NCI-H146 treated with DMSO at 0.1 percent for 48 hours (cell line): ENCODE data around the gene TNS4.

ENCODE experiments used
- DNase-seq: peaks from one replicate; lab custom pipeline; 2025; ENCODE audit not compliant: unreplicated experiment; lab: John Stamatoyannopoulos, UW

The TNS4 gene

DNA sequence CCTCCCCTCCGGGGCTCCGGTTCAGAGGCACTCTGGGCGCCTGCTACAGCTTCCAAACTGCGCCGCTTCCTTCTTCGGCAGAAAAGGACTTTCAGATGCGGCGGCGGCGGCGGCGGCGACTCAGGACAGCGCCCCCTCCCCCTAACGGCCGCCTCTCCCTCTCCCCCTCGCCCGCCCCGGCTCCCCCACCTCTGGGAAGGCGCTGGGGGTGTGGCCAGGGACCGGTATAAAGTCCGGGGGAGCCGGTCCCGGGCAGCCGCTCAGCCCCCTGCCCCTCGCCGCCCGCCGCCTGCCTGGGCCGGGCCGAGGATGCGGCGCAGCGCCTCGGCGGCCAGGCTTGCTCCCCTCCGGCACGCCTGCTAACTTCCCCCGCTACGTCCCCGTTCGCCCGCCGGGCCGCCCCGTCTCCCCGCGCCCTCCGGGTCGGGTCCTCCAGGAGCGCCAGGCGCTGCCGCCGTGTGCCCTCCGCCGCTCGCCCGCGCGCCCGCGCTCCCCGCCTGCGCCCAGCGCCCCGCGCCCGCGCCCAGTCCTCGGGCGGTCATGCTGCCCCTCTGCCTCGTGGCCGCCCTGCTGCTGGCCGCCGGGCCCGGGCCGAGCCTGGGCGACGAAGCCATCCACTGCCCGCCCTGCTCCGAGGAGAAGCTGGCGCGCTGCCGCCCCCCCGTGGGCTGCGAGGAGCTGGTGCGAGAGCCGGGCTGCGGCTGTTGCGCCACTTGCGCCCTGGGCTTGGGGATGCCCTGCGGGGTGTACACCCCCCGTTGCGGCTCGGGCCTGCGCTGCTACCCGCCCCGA lies 58.0 kb downstream of the TNS4 start, which contains the start of gene IGFBP4:
Gene IGFBP4 (plus strand): TSS at position 255 of the 792 bp plus-strand sequence. CDS start 286 bp downstream, at position 541.
- peak; percentile 35 for DNase-seq

DNA sequence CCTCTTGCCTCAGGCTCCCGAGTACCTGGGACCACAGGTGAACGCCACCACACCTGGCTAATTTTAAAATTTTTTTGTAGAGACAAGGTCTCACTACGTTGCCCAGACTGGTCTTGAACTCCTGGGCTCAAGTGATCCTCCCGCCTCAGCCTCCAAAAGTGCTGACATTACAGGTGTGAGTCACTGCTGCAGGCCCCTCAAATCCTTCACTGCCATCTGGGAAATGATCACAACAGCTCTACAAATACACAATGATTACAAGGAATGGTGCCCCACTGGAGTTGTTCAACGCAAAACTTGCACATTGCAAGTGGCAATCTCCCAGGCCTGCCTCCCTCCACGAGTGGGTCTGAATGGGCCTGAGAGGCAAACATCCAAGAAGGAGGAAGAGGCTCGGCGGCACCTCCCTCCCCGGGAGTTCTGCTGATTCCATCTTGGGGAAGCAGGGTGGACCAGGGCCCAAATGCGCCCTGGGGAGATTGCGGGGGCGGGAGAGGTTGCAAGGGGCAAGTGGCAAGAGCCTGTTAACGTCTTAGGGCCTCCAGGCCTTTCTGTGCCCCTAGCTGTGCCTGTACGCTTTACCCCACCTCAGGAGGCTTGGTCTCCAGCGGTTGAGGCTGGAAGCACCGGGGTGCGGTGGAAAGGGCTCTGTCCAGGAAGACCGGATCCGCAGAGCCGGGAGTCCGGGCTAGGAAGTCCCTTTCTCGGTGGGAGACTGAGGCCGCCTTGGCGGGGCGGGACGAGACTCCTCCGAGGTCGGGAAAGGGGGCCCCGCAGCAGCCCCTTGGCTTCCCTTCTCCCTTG lies 58.8 kb downstream of the TNS4 start:
- no peak for DNase-seq

DNA sequence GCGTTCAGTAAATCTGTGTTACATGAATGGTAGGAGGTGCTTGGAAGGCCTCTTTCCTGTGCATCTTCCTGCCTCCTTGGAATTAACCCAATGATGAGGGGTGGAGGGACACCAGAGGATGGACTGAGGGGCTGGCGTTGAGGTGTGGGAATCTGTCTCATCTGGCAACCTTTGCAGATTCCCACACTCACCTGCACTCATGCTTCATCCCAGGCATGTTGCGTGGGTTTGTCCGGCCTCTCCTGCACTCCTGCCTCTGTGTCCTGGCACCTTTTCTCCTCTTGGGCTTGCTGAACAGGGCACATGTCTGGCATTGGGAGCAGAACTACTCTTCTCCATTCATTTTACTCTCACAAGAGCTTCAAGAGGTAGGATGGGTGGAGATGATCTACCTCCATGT lies 61.3 kb downstream of the TNS4 start:
- no peak for DNase-seq

- no peak for DNase-seq
Measured at GRCh38 chr17:40437095-40437732, 64.2 kb downstream of the TNS4 start.

DNA sequence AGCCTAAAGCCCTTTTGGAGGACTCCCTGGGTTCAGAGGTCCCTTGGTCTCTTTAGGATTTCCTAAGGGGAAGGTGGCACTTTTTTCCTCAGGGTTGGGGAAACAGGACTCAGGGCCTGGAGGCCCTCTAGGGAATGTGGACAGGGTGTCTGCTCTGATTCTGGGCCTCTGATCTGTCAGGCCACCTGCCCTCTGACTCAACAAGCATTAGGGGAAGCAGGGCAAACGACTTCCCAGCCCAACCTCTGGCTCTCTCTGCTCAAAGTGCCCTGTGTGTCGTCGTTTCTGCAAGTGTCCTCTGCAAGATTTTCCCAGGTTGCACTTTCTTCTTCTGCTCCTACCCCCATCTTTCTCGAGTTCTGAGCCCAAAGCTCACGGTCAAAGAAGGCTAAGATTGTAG lies 64.8 kb downstream of the TNS4 start:
- no peak for DNase-seq

GRCh38 chr17:40433551-40434415 lies 67.6 kb downstream of the TNS4 start:
- DNase-seq: no peak

DNA sequence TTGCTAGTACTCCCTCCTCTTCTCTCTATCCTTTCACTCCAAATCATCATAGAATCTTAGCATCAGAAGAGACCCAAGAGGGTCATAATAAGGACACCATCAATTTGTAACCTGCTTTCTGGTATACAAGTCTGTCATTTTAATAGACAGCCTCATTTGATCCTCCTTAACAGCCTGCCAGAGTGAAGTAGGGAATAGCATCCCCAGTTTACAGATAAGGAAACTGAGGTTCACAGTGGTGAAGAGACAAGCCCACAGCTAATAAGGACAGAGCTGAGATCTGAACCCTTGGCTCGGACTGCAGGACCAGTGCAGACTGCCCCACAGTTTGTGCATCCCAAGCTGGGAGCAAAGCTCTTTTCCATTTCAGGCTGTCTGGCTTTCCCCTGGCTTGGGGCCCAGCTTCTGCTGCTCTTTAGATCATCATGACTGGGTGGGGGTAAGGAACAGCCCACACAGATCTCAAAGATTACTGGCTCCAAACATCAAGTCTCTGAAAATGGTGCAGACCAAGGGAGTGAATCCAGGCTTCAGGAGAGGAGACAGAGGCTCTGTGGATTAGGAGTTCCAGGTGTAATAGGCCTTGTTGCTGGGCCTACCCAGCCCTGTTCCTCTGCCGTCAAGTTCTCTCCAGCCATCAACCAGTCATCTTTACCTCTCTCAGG lies 68.4 kb downstream of the TNS4 start:
- no peak for DNase-seq

DNA sequence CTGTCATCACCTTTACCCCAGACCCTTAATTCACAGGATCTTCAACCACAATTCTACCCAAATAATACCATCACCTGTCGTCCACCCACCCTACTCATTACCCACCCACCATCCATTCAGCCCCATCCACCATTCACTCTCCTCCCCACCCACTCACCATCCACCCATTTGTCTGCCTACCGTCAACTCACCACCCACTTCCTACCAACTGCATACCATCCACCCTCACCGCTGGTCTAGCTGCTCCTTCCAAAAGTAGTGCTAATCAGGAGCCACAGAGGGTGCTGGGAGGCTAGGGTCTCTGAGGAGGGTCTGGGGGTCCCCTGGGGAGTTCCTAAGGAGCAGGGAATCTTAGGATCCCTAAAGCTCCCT lies 70.2 kb downstream of the TNS4 start:
- no peak for DNase-seq

GRCh38 chr17:40430272-40431230 lies 70.9 kb downstream of the TNS4 start:
- DNase-seq: no peak

- DNase-seq: no peak
Measured at GRCh38 chr17:40427002-40427491, 74.4 kb downstream of the TNS4 start.
